AG09309 (cell line): ENCODE results near the gene ARHGAP26.
A peak's percentile ranks its signal among the peaks of the same experiment; 100 is the strongest.
"Not testable (repeated sequence)": the region's sequence is repeated elsewhere in the genome, so short reads cannot be mapped to it uniquely, and the experiment has no call there.

Experiments
- DNase-seq: peaks from one replicate; pipeline ENCODE4 v3.0.0-alpha.2; 2010; ENCODE audit warnings: low read depth
- H3K4me3 ChIP-seq: 2 replicates; pipeline ENCODE4 v1.5.1; 2011; ENCODE audit warnings: mild to moderate bottlenecking, low read depth, low read length, moderate library complexity; ENCODE audit not compliant: control insufficient read depth
- TF ChIP-seq, protein P1 (sequence below): IDR thresholded peaks from 2 replicates; pipeline ENCODE4 v1.5.1; 2011; ENCODE audit warnings: mild to moderate bottlenecking, low read depth, low read length, inconsistent platforms; ENCODE audit not compliant: insufficient read depth, control insufficient read depth; ENCODE audit errors: missing control alignments

ARHGAP26 gene

GRCh38 chr5:142958944-142959682 is 188.9 kb downstream of the ARHGAP26 start:
- no peak for DNase-seq
- TF ChIP-seq, protein P1, sequence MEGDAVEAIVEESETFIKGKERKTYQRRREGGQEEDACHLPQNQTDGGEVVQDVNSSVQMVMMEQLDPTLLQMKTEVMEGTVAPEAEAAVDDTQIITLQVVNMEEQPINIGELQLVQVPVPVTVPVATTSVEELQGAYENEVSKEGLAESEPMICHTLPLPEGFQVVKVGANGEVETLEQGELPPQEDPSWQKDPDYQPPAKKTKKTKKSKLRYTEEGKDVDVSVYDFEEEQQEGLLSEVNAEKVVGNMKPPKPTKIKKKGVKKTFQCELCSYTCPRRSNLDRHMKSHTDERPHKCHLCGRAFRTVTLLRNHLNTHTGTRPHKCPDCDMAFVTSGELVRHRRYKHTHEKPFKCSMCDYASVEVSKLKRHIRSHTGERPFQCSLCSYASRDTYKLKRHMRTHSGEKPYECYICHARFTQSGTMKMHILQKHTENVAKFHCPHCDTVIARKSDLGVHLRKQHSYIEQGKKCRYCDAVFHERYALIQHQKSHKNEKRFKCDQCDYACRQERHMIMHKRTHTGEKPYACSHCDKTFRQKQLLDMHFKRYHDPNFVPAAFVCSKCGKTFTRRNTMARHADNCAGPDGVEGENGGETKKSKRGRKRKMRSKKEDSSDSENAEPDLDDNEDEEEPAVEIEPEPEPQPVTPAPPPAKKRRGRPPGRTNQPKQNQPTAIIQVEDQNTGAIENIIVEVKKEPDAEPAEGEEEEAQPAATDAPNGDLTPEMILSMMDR, result no peak
- no peak overlapping the region for H3K4me3 ChIP-seq

GRCh38 chr5:142959683-142960657 is 189.8 kb downstream of the ARHGAP26 start:
- DNase-seq, result peak; percentile 29
- H3K4me3 ChIP-seq, result no peak overlapping the region
- TF ChIP-seq, protein P1, result no peak

DNA sequence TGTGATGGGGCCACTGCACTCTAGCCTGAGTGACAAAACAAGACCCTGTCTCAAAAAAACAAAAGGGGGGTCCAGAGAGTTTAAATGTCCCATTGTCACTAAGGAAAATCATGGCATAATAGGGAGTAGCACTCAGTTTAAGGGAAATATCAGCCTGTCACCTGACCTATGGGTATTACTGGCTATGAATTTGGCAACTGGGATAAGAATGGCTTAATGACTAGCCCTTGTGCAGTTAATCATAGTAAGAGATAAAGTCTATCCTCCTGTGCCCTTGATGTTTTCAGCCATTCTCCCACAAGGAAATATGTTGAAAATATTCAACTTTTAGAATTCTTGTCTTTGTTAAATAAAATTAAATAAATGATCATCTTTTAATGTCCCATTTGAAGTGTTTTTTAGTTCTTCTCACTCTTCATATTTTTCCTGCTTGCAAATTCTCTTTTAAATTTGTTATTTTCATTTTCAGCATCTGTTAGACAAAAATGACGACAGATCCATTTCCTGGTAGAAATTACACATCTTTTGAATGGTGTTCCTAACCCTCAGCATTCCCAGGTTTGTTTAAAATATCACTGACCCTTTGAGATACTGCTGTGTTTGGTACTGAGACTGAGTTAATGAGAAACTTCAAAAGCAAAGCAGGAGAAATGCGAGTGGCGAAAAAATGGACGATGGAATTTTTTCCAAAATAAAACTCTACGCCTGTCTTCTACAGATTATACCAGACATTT is 191.4 kb downstream of the ARHGAP26 start:
- no peak overlapping the region for H3K4me3 ChIP-seq
- TF ChIP-seq, protein P1, result no peak

GRCh38 chr5:142962174-142962533 is 192.0 kb downstream of the ARHGAP26 start:
- no peak for DNase-seq
- H3K4me3 ChIP-seq, result no peak overlapping the region
- TF ChIP-seq, protein P1, result no peak

More for the DNA sequence above, 191.4 kb downstream of the ARHGAP26 start:
- DNase-seq, result no peak

DNA sequence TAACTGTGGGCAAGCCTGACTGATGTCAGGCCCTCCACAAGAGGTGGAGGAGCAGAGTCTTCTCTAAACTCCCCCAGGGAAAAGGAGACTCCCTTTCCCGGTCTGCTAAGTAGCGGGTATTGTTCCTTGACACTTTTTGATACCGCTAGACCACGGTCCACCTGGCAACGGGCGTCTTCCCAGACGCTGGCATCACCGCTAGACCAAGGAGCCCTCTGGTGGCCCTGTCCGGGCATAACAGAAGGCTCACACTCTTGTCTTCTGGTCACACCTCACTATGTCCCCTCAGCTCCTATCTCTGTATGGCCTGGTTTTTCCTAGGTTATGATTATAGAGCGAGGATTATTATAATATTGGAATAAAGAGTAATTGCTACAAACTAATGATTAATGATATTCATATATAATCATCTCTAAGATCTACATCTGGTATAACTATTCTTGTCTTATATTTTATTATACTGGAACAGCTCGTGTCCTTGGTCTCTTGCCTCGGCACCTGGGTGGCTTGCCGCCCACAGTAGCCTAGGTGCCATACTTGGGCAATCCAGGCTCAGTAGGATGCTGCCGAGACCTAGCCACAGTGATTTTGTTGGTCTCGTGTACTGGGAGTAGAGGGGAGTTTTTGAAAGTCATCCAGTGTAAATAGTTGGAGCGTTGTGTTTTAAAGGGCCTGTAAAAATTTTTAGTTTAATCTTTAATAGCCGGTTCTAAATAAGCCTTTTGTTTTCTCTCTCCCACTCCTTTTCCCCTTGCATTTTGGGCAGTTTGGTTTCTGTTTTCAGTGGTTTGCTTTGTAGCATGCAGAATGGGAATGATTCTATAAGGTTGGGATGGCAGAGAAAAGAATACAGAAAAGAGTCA is 195.3 kb downstream of the ARHGAP26 start:
- not testable (repeated sequence) for H3K4me3 ChIP-seq, DNase-seq
- TF ChIP-seq, protein P1, result peak; percentile 24
